ENCODE results near the gene SORCS3. TPM values are rescaled to one million over a fixed set of nuclear protein-coding genes. Genes with fewer than 3 reads are reported as not detected.
A peak's percentile ranks its signal among the peaks of the same experiment; 100 is the strongest.

Gene SORCS3
- total RNA-seq, 1 experiment from 2014 or later = not detected

DNA sequence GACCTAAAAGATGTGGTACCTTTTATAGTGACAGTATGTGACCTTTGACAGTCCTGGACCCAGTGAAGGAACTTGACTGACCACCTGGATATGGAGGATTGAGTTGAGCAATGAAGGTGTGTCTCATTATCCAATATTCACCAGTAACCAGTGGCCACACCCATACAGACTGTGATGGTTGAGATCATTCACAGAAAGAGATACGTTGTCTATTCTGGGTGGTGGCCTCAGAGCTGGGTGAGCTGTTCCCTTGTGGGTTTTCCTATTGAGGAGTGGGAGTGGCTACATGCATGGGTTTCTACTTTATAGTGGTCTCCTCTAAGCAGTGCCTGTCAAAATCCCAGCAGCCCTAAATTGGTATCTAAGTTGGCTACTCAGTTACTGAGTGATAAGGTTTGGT, 507.4 kb downstream of the SORCS3 start:
- no peaks in the 10 kb centered on the region for H3K36me3 ChIP-seq (ENCODE audit: low read depth, low read length)
- H3F3A ChIP-seq (ENCODE audit: low read length, unreplicated experiment) = no peaks in the 10 kb centered on the region
- no peak overlapping the region for H3K4me3 ChIP-seq (ENCODE audit: low read length)
- CTCF ChIA-PET = no interaction called here
- no peak for TF ChIP-seq EZH2phosphoT487 (IDR thresholded peaks at IDR 0.05; ENCODE audit: borderline replicate concordance, low read length)
- no peak for TF ChIP-seq EZH2 (IDR thresholded peaks at IDR 0.05; ENCODE audit: low read length, unreplicated experiment)
- TF ChIP-seq CTCF (conservative IDR thresholded peaks at IDR 0.05; ENCODE audit: low read depth, low read length) = no peak
- H3K4me1 ChIP-seq (ENCODE audit: insufficient read depth, low read length) = no peaks in the 10 kb centered on the region
- H3K27me3 ChIP-seq (ENCODE audit: low read length) = no peaks in the 10 kb centered on the region
- BruUV-seq (replicated peaks) = no TSS peak
- no peaks in the 10 kb centered on the region for H4K20me1 ChIP-seq (ENCODE audit: low read length)
- H3K4me2 ChIP-seq (ENCODE audit: low read length) = no peak overlapping the region
- H3K9ac ChIP-seq (ENCODE audit: low read length) = no peak overlapping the region
- H3K9me2 ChIP-seq (replicated peaks; ENCODE audit: low read length) = no peaks in the 10 kb centered on the region
- no peak for DNase-seq
- H2AFZ ChIP-seq (ENCODE audit: low read length) = no peak overlapping the region
- no peaks in the 10 kb centered on the region for H3K79me2 ChIP-seq (ENCODE audit: low read length)
- no peak for ATAC-seq
- H3K27ac ChIP-seq (ENCODE audit: low read length) = no peak overlapping the region
- POLR2A ChIA-PET (ENCODE audit: unreplicated experiment) = no interaction called here
- intact Hi-C loops (cut with micrococcal nuclease) = no loop called here
- H3K9me3 ChIP-seq (ENCODE audit: low read length) = no peaks in the 10 kb centered on the region

DNA sequence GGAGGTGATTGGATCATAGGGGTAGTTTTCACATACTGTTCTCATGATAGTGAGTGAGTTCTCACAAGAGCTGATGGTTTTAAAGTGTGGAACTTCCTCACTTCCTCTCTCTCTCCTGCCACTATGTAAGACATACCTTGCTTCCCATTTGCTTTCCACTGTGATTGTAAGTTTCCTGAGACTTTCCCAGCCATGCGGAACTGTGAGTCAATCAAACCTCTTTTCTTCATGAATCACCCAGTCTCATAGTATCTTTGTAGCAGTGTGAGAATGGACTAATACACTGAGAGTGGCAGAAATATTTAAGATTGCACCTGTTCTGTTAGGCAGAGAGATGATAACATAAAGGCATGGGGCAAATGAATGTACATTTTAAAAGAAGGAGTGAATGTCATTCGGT, 507.8 kb downstream of the SORCS3 start:
- no peaks in the 10 kb centered on the region for H4K20me1 ChIP-seq (ENCODE audit: low read length)
- intact Hi-C loops (cut with micrococcal nuclease) = no loop called here
- no peak overlapping the region for H3K27ac ChIP-seq (ENCODE audit: low read length)
- CTCF ChIA-PET = no interaction called here
- no peaks in the 10 kb centered on the region for H3K79me2 ChIP-seq (ENCODE audit: low read length)
- DNase-seq (peak; percentile 1), ATAC-seq (no peak)
- no peak for TF ChIP-seq EZH2phosphoT487 (IDR thresholded peaks at IDR 0.05; ENCODE audit: borderline replicate concordance, low read length)
- POLR2A ChIA-PET (ENCODE audit: unreplicated experiment) = no interaction called here
- no peaks in the 10 kb centered on the region for H3K9me3 ChIP-seq (ENCODE audit: low read length)
- H3K4me1 ChIP-seq (ENCODE audit: insufficient read depth, low read length) = no peaks in the 10 kb centered on the region
- no peaks in the 10 kb centered on the region for H3K27me3 ChIP-seq (ENCODE audit: low read length)
- no peak overlapping the region for H3K9ac ChIP-seq (ENCODE audit: low read length)
- H2AFZ ChIP-seq (ENCODE audit: low read length) = no peak overlapping the region
- H3K9me2 ChIP-seq (replicated peaks; ENCODE audit: low read length) = no peaks in the 10 kb centered on the region
- no TSS peak for BruUV-seq (replicated peaks)
- no peaks in the 10 kb centered on the region for H3K36me3 ChIP-seq (ENCODE audit: low read depth, low read length)
- no peak overlapping the region for H3K4me2 ChIP-seq (ENCODE audit: low read length)
- H3K4me3 ChIP-seq (ENCODE audit: low read length) = no peak overlapping the region
- H3F3A ChIP-seq (ENCODE audit: low read length, unreplicated experiment) = no peaks in the 10 kb centered on the region

DNA sequence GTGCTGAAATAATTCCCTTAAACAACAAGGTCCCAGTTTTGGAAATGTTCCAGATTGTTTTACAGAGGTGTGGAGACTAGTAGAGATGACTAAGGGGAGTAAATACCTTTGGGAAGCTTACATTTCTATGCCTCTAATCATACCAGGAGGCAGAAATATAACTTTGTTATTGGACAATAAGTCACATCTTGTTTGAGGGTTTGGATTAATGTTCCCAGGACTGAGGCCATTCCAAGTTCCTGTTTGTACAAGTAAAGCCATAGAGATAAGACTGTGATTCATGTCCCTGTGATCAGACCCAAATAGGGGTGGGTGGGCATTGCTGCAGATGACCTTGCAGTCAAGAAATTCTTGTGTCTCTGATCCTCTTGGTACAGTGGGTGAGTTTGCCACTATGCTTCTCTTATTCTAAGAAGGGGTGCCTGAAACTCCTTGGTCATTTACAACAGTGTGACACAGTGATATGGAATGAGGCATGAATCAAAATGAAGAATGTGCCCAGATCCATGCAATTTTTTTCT, 508.3 kb downstream of the SORCS3 start:
- Histone ChIP-seq H3K36me3 (ENCODE audit: low read depth, low read length) (no peaks in the 10 kb centered on the region), H3K9me3 (ENCODE audit: low read length) (no peaks in the 10 kb centered on the region), H3K4me3 (ENCODE audit: low read length) (no peak overlapping the region), H3K4me2 (ENCODE audit: low read length) (no peak overlapping the region), H3K9me2 (replicated peaks; ENCODE audit: low read length) (no peaks in the 10 kb centered on the region), H4K20me1 (ENCODE audit: low read length) (no peaks in the 10 kb centered on the region), H3F3A (ENCODE audit: low read length, unreplicated experiment) (no peaks in the 10 kb centered on the region), H2AFZ (ENCODE audit: low read length) (no peak overlapping the region), H3K27ac (ENCODE audit: low read length) (no peak overlapping the region), H3K9ac (ENCODE audit: low read length) (no peak overlapping the region), H3K27me3 (ENCODE audit: low read length) (no peaks in the 10 kb centered on the region), H3K79me2 (ENCODE audit: low read length) (no peaks in the 10 kb centered on the region), H3K4me1 (ENCODE audit: insufficient read depth, low read length) (no peaks in the 10 kb centered on the region)
- no TSS peak for BruUV-seq (replicated peaks)
- TF ChIP-seq EZH2 (IDR thresholded peaks at IDR 0.05; ENCODE audit: low read length, unreplicated experiment) (no peak), CTCF (conservative IDR thresholded peaks at IDR 0.05; ENCODE audit: low read depth, low read length) (no peak), EZH2phosphoT487 (IDR thresholded peaks at IDR 0.05; ENCODE audit: borderline replicate concordance, low read length) (no peak)
- intact Hi-C loops (cut with micrococcal nuclease) = no loop called here
- CTCF ChIA-PET = no interaction called here
- peak; percentile 20 for DNase-seq
- POLR2A ChIA-PET (ENCODE audit: unreplicated experiment) = no interaction called here
- ATAC-seq = no peak

All from PC-3 (cell line).